ENCODE measurements around the gene IMPA2.

IMPA2 gene

GRCh38 chr18:12041561-12041960, 60.3 kb downstream of the IMPA2 start:
- DNase-seq (ENCODE audit: insufficient read length, low spot score) (peak; percentile 66), FAIRE-seq (peak; percentile 90)
- TF ChIP-seq POLR2A (IDR thresholded peaks at IDR 0.05; ENCODE audit: low read depth, low read length) = no peak

DNA sequence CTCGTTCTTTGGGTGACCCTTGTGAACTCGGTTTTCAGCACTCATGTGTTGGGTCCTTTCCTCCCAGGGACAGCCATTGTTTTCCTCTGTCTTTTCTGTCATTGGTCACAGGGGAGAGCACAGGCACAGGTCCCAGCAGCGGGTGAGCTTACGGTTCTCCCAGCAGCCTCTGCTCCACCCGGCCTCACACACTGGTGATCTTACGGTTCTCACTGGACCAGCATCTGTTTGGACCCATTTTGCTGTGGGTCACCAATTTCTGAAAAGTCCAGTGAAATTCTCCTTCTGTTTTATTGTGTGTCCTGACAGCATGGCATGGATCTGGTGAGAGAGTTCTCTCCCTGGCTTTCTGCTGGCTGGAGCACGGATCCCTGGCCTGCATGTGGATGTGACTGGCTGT, 62.5 kb downstream of the IMPA2 start:
- DNase-seq (ENCODE audit: insufficient read length, low spot score) (no peak), FAIRE-seq (no peak)
- TF ChIP-seq POLR2A (IDR thresholded peaks at IDR 0.05; ENCODE audit: low read depth, low read length) = no peak

DNA sequence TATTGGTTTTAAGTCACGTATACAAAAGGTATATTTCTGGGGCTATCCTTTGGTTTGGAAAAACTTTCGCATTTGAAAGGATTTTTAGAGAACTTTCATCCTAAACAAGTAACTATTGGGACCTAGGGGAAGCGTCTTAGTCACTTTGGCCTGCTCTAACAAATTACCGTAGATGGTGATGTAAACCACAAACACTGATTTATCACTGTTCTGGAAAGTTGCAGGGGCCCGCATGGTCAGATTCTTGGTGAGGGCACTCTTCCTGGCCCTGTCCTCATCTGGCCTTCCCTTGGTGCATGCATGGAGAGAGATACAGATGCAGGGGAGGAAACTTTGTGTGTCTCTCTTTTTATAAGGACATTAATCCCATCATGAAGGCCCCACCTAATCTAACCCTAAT, 63.3 kb downstream of the IMPA2 start:
- no peak for TF ChIP-seq POLR2A (IDR thresholded peaks at IDR 0.05; ENCODE audit: low read depth, low read length)
- DNase-seq (ENCODE audit: insufficient read length, low spot score) = no peak
- FAIRE-seq = no peak

DNA sequence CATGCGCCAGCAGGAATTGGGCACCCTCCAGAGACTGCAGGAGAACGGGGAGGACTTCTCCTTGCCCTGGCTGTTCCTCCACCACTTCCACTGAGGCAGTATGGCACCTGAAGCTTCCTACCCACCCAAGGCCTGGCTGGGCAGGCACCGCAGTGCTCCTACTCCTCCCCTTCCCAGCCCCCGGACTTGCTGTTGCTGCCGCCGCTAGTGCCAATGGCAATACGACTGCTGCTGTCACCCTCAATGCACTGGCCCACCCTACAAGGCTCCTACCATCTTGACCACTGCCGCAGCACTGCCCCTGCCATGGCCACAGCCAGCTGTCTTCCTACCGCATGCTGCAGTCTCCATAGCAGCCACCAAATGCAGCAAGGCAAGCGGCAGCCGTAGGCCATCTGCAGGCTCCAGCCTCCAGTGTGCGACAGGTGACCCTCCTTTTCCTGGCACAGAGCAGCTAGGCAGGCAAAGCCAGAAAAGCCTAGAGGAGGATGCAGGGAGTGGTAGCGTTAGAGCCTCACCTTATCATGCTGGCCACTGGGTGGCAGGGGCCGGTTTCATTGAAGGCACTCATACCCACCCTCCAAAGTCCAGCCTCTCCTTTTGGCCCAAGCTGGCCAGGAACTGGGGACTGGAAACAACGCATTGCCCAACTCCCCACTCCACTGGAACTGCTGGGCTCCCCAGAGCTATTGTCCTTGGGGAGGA, 64.9 kb downstream of the IMPA2 start:
- no peak for DNase-seq (ENCODE audit: insufficient read length, low spot score)
- no peak for TF ChIP-seq POLR2A (IDR thresholded peaks at IDR 0.05; ENCODE audit: low read depth, low read length)
- no peak for FAIRE-seq

GRCh38 chr18:12046751-12047335, 65.5 kb downstream of the IMPA2 start:
- TF ChIP-seq POLR2A (IDR thresholded peaks at IDR 0.05; ENCODE audit: low read depth, low read length) = no peak
- no peak for FAIRE-seq
- no peak for DNase-seq (ENCODE audit: insufficient read length, low spot score)

- no peak for TF ChIP-seq POLR2A (IDR thresholded peaks at IDR 0.05; ENCODE audit: low read depth, low read length)
- FAIRE-seq (no peak), DNase-seq (ENCODE audit: insufficient read length, low spot score) (peak; percentile 40)
These were observed 66.9 kb downstream of the IMPA2 start for GRCh38 chr18:12048010-12048826.

GRCh38 chr18:12048827-12049175, 67.5 kb downstream of the IMPA2 start:
- DNase-seq (ENCODE audit: insufficient read length, low spot score) (no peak), FAIRE-seq (peak; percentile 80)
- no peak for TF ChIP-seq POLR2A (IDR thresholded peaks at IDR 0.05; ENCODE audit: low read depth, low read length)

GRCh38 chr18:12049978-12050811, 68.9 kb downstream of the IMPA2 start:
- no peak for TF ChIP-seq POLR2A (IDR thresholded peaks at IDR 0.05; ENCODE audit: low read depth, low read length)
- DNase-seq (ENCODE audit: insufficient read length, low spot score) (no peak), FAIRE-seq (no peak)

DNA sequence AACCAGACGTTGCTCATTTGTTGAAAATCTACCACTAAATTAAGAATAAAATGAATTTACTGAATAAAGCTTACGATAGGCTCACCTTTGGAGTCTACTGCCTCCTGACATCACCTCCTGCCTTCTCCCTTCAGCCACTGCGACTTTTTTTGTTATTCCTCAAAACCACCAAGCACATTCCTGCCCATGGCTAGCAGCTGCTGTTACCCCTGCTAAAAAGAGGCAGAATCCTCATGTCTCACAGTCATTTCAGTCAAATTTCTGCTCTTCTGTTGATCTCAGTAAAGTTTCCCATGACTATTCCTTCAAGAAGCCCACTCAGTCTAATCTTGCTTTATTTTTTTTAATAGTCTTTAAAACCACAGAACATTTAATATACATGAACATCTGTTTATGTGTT, 71.6 kb downstream of the IMPA2 start:
- no peak for DNase-seq (ENCODE audit: insufficient read length, low spot score)
- no peak for FAIRE-seq

DNA sequence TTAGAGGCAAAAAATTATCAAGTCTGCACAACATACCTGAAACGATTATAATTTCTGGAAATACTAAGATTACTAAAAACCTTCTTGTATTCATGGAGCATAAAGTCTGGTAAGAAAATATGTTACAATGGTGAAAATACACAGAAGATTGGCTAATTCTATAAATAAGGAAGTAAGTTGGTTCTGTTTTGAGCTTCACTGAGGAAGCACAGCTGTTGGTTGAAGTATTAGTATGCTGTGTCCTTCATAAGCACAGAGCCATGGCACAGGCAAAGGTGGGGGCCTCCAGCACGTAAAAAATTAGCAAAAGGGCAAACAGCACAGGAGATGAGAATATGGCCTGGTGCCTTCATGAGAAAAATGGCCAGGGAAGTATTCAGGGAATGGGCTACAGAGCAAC, 72.0 kb downstream of the IMPA2 start:
- FAIRE-seq (no peak), DNase-seq (ENCODE audit: insufficient read length, low spot score) (no peak)
- no peak for TF ChIP-seq POLR2A (IDR thresholded peaks at IDR 0.05; ENCODE audit: low read depth, low read length)

More for the DNA sequence above, 71.6 kb downstream of the IMPA2 start:
- no peak for TF ChIP-seq POLR2A (IDR thresholded peaks at IDR 0.05; ENCODE audit: low read depth, low read length)

- no peak for FAIRE-seq
- no peak for TF ChIP-seq POLR2A (IDR thresholded peaks at IDR 0.05; ENCODE audit: low read depth, low read length)
- DNase-seq (ENCODE audit: insufficient read length, low spot score) = no peak
These were observed 75.0 kb downstream of the IMPA2 start for GRCh38 chr18:12056034-12056883.

DNA sequence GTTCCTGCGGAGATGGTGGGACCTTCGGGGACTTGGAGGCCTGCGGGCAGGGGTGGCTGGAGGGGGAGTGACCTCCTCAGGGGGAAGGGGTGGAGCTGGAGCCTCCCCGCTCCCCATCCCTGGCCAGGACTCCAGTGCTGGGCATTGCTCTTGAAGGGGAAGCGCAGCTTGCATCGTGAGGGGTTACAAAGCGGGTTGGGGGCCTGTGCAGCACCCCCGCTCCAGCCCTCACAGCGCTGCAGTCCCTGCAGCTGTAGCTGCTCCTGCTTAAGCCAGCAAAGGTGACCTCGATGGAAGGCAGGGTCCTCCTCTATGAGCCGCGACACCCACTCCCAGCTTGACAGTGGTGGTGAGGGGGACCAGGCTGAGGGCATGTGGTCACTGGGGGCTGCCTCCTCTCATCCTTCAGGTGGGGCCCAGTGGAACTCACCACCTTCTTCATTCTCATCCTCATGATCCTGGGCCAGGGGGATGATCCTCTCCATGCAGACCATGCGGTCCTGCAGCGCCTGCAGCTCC, 75.6 kb downstream of the IMPA2 start:
- no peak for TF ChIP-seq POLR2A (IDR thresholded peaks at IDR 0.05; ENCODE audit: low read depth, low read length)
- FAIRE-seq (no peak), DNase-seq (ENCODE audit: insufficient read length, low spot score) (no peak)

All from H54 (cell line).